B cell (primary cell): ENCODE data around the gene SEMA3E. TPM values are rescaled to one million over a fixed set of nuclear protein-coding genes. Genes with fewer than 3 reads are reported as not detected.

Experiments
- ATAC-seq: fragments of 200-7000 bp; cut with Tn5 transposase; one replicate; pipeline ENCODE4 v1.10.0; 2021; ENCODE audit warnings: low read depth, mild to moderate bottlenecking, moderate number of reproducible peaks, moderate library complexity
- CTCF ChIA-PET: fragments of 350-600 bp; sonication (Branson Sonifier 250); formaldehyde crosslinking; loops from one replicate; lab custom pipeline; 2021; ENCODE audit warnings: antibody characterized with exemption, inconsistent platforms; lab: Charles Lee
- POLR2A ChIA-PET: fragments of 350-600 bp; sonication (Branson Sonifier 250); formaldehyde crosslinking; loops from one replicate; lab custom pipeline; 2021; ENCODE audit warnings: antibody characterized with exemption; lab: Charles Lee
- DNase-seq: peaks from one replicate; pipeline ENCODE4 v3.0.0; 2013
- H2AFZ ChIP-seq: 2 replicates; pipeline ENCODE4 v1.6.1; 2012; ENCODE audit warnings: mild to moderate bottlenecking, low read depth, low read length; ENCODE audit not compliant: insufficient read depth, poor library complexity, severe bottlenecking
- H3K27ac ChIP-seq, 2 donors: 1 replicate in 1 of 2; 2 replicates in 1 of 2; pipeline ENCODE4 v1.5.1; 2012 to 2013; ENCODE audit warnings: low read length in 2 of 2, mild to moderate bottlenecking in 2 of 2, moderate library complexity in 1 of 2
- H3K27me3 ChIP-seq, 4 experiments: fragments of 200-600 bp in 1 of 4; sonication (generic) in 1 of 4; replicated peaks in 1 of 4; 1 replicate in 2 of 4; 2 replicates in 2 of 4; pipeline versions ENCODE4 v1.6.1 to v1.7.0; 2013 to 2016; ENCODE audit warnings: low read length in 3 of 4, mild to moderate bottlenecking in 2 of 4, mixed read lengths in 1 of 4, moderate library complexity in 1 of 4; ENCODE audit not compliant: insufficient read depth in 4 of 4, control insufficient read depth in 3 of 4; ENCODE audit errors: control extremely low read depth in 1 of 4
- H3K36me3 ChIP-seq, 2 experiments: replicated peaks in 1 of 2; 1 replicate in 1 of 2; 2 replicates in 1 of 2; pipeline versions ENCODE4 v1.6.1 to v1.7.1; 2013; ENCODE audit warnings: low read length in 1 of 2; ENCODE audit not compliant: insufficient read depth in 2 of 2, control insufficient read depth in 1 of 2; ENCODE audit errors: control extremely low read depth in 1 of 2, extremely low read depth in 1 of 2
- H3K4me1 ChIP-seq, 2 donors: fragments of 200-600 bp in 1 of 2; sonication (generic) in 1 of 2; 1 replicate in 1 of 2; 2 replicates in 1 of 2; pipeline versions ENCODE4 v1.5.1 to v1.6.1; 2013 to 2017; ENCODE audit warnings: low read length in 2 of 2; ENCODE audit not compliant: control insufficient read depth in 2 of 2, insufficient read depth in 2 of 2
- H3K4me2 ChIP-seq: replicated peaks from 2 replicates; pipeline ENCODE3; 2012; ENCODE audit warnings: mild to moderate bottlenecking, low read depth, low read length; ENCODE audit not compliant: poor library complexity, severe bottlenecking
- H3K4me3 ChIP-seq, 5 experiments: fragments of 200-600 bp in 1 of 5; sonication (generic) in 1 of 5; 1 replicate in 3 of 5; 2 replicates in 2 of 5; pipeline versions ENCODE4 v1.5.1 to v1.7.0; 2011 to 2016; ENCODE audit warnings: low read length in 4 of 5, mild to moderate bottlenecking in 4 of 5, low read depth in 2 of 5, control low read depth in 1 of 5, moderate library complexity in 1 of 5; ENCODE audit not compliant: insufficient read depth in 1 of 5; ENCODE audit errors: control extremely low read depth in 1 of 5, extremely low read depth in 1 of 5
- H3K79me2 ChIP-seq: fragments of 200-600 bp; sonication (generic); one replicate; pipeline ENCODE4 v1.6.0; 2016; ENCODE audit warnings: low read length; ENCODE audit not compliant: control insufficient read depth, insufficient read depth
- H3K9ac ChIP-seq: fragments of 200-600 bp; sonication (generic); 2 replicates; pipeline ENCODE4 v1.6.1; 2017; ENCODE audit warnings: mild to moderate bottlenecking, low read length, moderate library complexity
- H3K9me3 ChIP-seq, 3 donors: one replicate each; pipeline versions ENCODE4 v1.6.1 to v1.7.1; 2013; ENCODE audit warnings: low read length in 2 of 3; ENCODE audit not compliant: control insufficient read depth in 2 of 3, insufficient read depth in 1 of 3; ENCODE audit errors: control extremely low read depth in 1 of 3
- H4K20me1 ChIP-seq: 2 replicates; pipeline ENCODE4 v1.6.0; 2012; ENCODE audit warnings: mild to moderate bottlenecking, low read length; ENCODE audit not compliant: insufficient read depth, control insufficient read depth, poor library complexity, severe bottlenecking
- H3K27ac Mint-ChIP-seq: one replicate; pipeline ENCODE4 v1.8.0; 2021; ENCODE audit warnings: mixed read lengths
- H3K27me3 Mint-ChIP-seq: one replicate; pipeline ENCODE4 v1.8.0; 2021; ENCODE audit warnings: mixed read lengths
- H3K4me1 Mint-ChIP-seq: one replicate; pipeline ENCODE4 v1.8.0; 2021; ENCODE audit warnings: mixed read lengths
- H3K4me3 Mint-ChIP-seq: one replicate; pipeline ENCODE4 v1.8.0; 2021; ENCODE audit warnings: mixed read lengths
- H3K9me3 Mint-ChIP-seq: one replicate; pipeline ENCODE4 v1.8.0; 2022; ENCODE audit warnings: mixed read lengths; ENCODE audit not compliant: insufficient read depth
- CTCF ChIP-seq: fragments of 200-600 bp; IDR thresholded peaks from one replicate; pipeline ENCODE4 v1.8.0; 2022; ENCODE audit warnings: antibody characterized with exemption, mild to moderate bottlenecking
- EZH2 ChIP-seq: IDR thresholded peaks from 2 replicates; pipeline ENCODE4 v1.6.1; 2012; ENCODE audit warnings: borderline replicate concordance, low read depth, mild to moderate bottlenecking, moderate library complexity, low read length; ENCODE audit not compliant: insufficient read depth, poor library complexity, severe bottlenecking
- WGBS: methylation state at CpG from one replicate; pipeline ENCODE4 v1.1.5; 2013; ENCODE audit warnings: missing lambda C conversion rate; ENCODE audit not compliant: insufficient coverage; 5-methylcytosine and 5-hydroxymethylcytosine counted together
- intact Hi-C: fragments of 100-400 bp; cut with micrococcal nuclease; formaldehyde crosslinking; loops from one replicate; pipeline ENCODE4 v1.10.0; 2022
- polyA plus RNA-seq: library from polyadenylated mRNA; depleted of rRNA; stranded (reverse); fragments of >200 nt; gene quantifications from 2 replicates; pipeline ENCODE4 v1.2.3, GENCODE V29; 2012
- total RNA-seq, 2 donors: library from RNA; stranded (reverse); fragments of 120-200 nt in 1 of 2; gene quantifications; 1 replicate in 1 of 2; 2 replicates in 1 of 2; pipeline versions ENCODE4 v1.2.3 to v1.2.4, GENCODE V29; 2013 to 2022

The SEMA3E gene
- total and polyA plus RNA-seq, 2 donors (not counting 1 experiment from before 2014, with no cell fraction given): not detected

- H4K20me1 ChIP-seq: no peaks in the 10 kb centered on the region
- H3K27ac Mint-ChIP-seq: no peak overlapping the region
- no CpG with 5 or more reads among the region's 2 CpGs for WGBS
- DNase-seq: no peak
- H3K4me1 ChIP-seq: no peaks in the 10 kb centered on the region
- no peak overlapping the region for H2AFZ ChIP-seq
- POLR2A ChIA-PET: no interaction called here
- H3K79me2 ChIP-seq: no peaks in the 10 kb centered on the region
- CTCF ChIA-PET: no interaction called here
- no peak for ATAC-seq
- H3K4me1 Mint-ChIP-seq: no peaks in the 10 kb centered on the region
- no peaks in the 10 kb centered on the region for H3K36me3 ChIP-seq
- no peaks in the 10 kb centered on the region for H3K27me3 ChIP-seq
- H3K4me3 Mint-ChIP-seq: no peak overlapping the region
- peaks cover 0 to 3% (median 0%) of the 10 kb centered on the region in 3 donors for H3K9me3 ChIP-seq
- TF ChIP-seq CTCF (no peak), EZH2 (no peak)
- no peak overlapping the region for H3K4me3 ChIP-seq
- H3K9me3 Mint-ChIP-seq: no peaks in the 10 kb centered on the region
- H3K27ac ChIP-seq: no peak overlapping the region
- no peak overlapping the region for H3K4me2 ChIP-seq
- no peaks in the 10 kb centered on the region for H3K27me3 Mint-ChIP-seq
- intact Hi-C loops: no loop called here
- H3K9ac ChIP-seq: no peak overlapping the region
Measured at GRCh38 chr7:83429493-83429892, 219.4 kb downstream of the SEMA3E start.

GRCh38 chr7:83427884-83428283 lies 221.1 kb downstream of the SEMA3E start:
- intact Hi-C loops: no loop called here
- no peaks in the 10 kb centered on the region for H3K4me1 ChIP-seq
- H3K4me2 ChIP-seq: no peak overlapping the region
- H3K4me1 Mint-ChIP-seq: no peaks in the 10 kb centered on the region
- DNase-seq (no peak), ATAC-seq (no peak)
- H2AFZ ChIP-seq: no peak overlapping the region
- TF ChIP-seq CTCF (no peak), EZH2 (no peak)
- no CpG with 5 or more reads among the region's 1 CpG for WGBS
- no peaks in the 10 kb centered on the region for H3K27me3 ChIP-seq
- POLR2A ChIA-PET: no interaction called here
- H3K9me3 Mint-ChIP-seq: no peaks in the 10 kb centered on the region
- no peaks in the 10 kb centered on the region for H3K79me2 ChIP-seq
- H4K20me1 ChIP-seq: no peaks in the 10 kb centered on the region
- no peaks in the 10 kb centered on the region for H3K36me3 ChIP-seq
- H3K4me3 Mint-ChIP-seq: no peak overlapping the region
- H3K27ac ChIP-seq: no peak overlapping the region
- no peak overlapping the region for H3K27ac Mint-ChIP-seq
- no peak overlapping the region for H3K9ac ChIP-seq
- peaks cover 0 to 3% (median 0%) of the 10 kb centered on the region in 3 donors for H3K9me3 ChIP-seq
- CTCF ChIA-PET: no interaction called here
- H3K4me3 ChIP-seq: no peak overlapping the region
- H3K27me3 Mint-ChIP-seq: no peaks in the 10 kb centered on the region
